ENCODE measurements around the gene FBXO28.

The FBXO28 gene

GRCh38 chr1:224095339-224095738 lies 18.6 kb upstream of the FBXO28 start:
- Histone ChIP-seq H2BK12ac (ENCODE audit: low read length) (no peak overlapping the region), H3K4ac (ENCODE audit: low read depth, low read length) (no peak overlapping the region), H3K18ac (ENCODE audit: low read length) (no peak overlapping the region), H4K12ac (ENCODE audit: low read depth, low read length) (no peak overlapping the region), H3K9ac (ENCODE audit: low read length) (no peak overlapping the region), H2BK120ac (ENCODE audit: insufficient read depth, low read length, poor library complexity) (no peak overlapping the region), H3K27ac (ENCODE audit: low read depth, low read length) (no peak overlapping the region), H2BK5ac (ENCODE audit: low read depth, low read length, poor library complexity) (no peak overlapping the region), H3K79me1 (ENCODE audit: low read length) (no peaks in the 10 kb centered on the region), H3K4me3 (ENCODE audit: low read depth, low read length) (no peak overlapping the region), H3K14ac (ENCODE audit: low read length) (no peak overlapping the region), H3K23ac (ENCODE audit: low read length) (no peak overlapping the region), H4K8ac (ENCODE audit: low read depth, low read length) (no peak overlapping the region), H3K9me3 (ENCODE audit: insufficient read depth, low read depth, low read length) (no peaks in the 10 kb centered on the region), H2AK5ac (ENCODE audit: low read length) (no peak overlapping the region), H4K91ac (ENCODE audit: low read depth, low read length) (no peak overlapping the region), H3K27me3 (ENCODE audit: insufficient read depth, low read length) (no peaks in the 10 kb centered on the region), H3K4me1 (ENCODE audit: control insufficient read depth in 1 of 2, insufficient read depth in 2 of 2, low read length in 2 of 2) (no peaks in the 10 kb centered on the region), H3K79me2 (ENCODE audit: control insufficient read depth, insufficient read depth, low read length, poor library complexity) (no peaks in the 10 kb centered on the region), H2AFZ (ENCODE audit: insufficient read depth, low read length, poor library complexity) (no peak overlapping the region), H3K4me2 (ENCODE audit: low read length) (no peak overlapping the region), H3K36me3 (ENCODE audit: control insufficient read depth in 1 of 2, insufficient read depth in 2 of 2, low read length in 2 of 2) (no peaks in the 10 kb centered on the region)
- no CpG with 5 or more reads among the region's 1 CpG for WGBS (ENCODE audit: extremely low coverage, insufficient coverage, insufficient read length)
- DNase-seq = no peak

DNA sequence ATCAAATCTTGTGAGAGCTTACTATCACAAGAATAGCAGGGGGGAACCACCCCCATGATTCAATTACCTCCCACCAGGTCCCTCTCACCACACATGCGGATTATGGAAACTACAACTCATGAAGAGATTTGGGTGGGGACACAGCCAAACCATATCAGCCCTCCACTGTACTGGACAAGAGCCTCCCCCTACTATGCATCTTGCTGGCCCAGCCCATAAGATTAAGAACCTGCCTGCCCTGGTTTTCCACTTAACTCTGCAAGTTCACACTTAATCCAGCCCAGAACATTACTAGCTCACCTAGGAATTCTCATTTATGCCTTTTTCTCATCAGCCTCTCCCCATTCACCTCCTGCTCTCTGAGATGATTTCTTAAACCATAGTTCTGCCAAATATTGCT lies 18.0 kb upstream of the FBXO28 start:
- DNase-seq = no peak
- WGBS (ENCODE audit: extremely low coverage, insufficient coverage, insufficient read length) = no CpG with 5 or more reads among the region's 1 CpG

DNA sequence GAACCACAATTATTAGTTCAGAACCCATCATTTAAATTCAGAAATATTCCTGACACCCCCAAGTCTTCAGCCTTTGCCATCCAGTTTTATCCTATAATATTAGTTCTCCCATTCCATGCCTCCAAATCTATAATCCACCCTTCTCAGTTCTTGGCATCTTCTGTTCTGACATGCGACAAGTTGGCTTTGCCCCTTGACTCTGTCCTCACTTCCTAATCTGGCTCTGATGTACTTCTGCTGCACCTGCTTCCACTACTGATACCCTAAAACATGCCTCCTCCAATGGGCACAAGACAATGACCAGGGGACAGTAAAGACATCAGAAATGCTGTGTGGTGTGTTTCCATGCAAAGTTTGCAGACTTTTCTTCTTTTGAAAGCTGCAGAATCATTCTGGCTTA lies 17.1 kb upstream of the FBXO28 start:
- no peak overlapping the region for H3K18ac ChIP-seq (ENCODE audit: low read length)
- WGBS (ENCODE audit: extremely low coverage, insufficient coverage, insufficient read length) = no CpG with 5 or more reads among the region's 1 CpG
- no peak overlapping the region for H2BK12ac ChIP-seq (ENCODE audit: low read length)

More for the DNA sequence above, 18.0 kb upstream of the FBXO28 start:
- Histone ChIP-seq H3K4ac (ENCODE audit: low read depth, low read length) (no peak overlapping the region), H3K36me3 (ENCODE audit: control insufficient read depth in 1 of 2, insufficient read depth in 2 of 2, low read length in 2 of 2) (no peaks in the 10 kb centered on the region), H3K27ac (ENCODE audit: low read depth, low read length) (no peak overlapping the region), H2BK5ac (ENCODE audit: low read depth, low read length, poor library complexity) (no peak overlapping the region), H3K9me3 (ENCODE audit: insufficient read depth, low read depth, low read length) (no peaks in the 10 kb centered on the region), H2AFZ (ENCODE audit: insufficient read depth, low read length, poor library complexity) (no peak overlapping the region), H2BK120ac (ENCODE audit: insufficient read depth, low read length, poor library complexity) (no peak overlapping the region), H4K8ac (ENCODE audit: low read depth, low read length) (no peak overlapping the region), H2BK12ac (ENCODE audit: low read length) (no peak overlapping the region), H3K27me3 (ENCODE audit: insufficient read depth, low read length) (no peaks in the 10 kb centered on the region), H4K12ac (ENCODE audit: low read depth, low read length) (no peak overlapping the region), H3K79me1 (ENCODE audit: low read length) (no peaks in the 10 kb centered on the region), H3K4me2 (ENCODE audit: low read length) (no peak overlapping the region), H3K23ac (ENCODE audit: low read length) (no peak overlapping the region), H3K4me3 (ENCODE audit: low read depth, low read length) (no peak overlapping the region), H3K9ac (ENCODE audit: low read length) (no peak overlapping the region), H3K4me1 (ENCODE audit: control insufficient read depth in 1 of 2, insufficient read depth in 2 of 2, low read length in 2 of 2) (no peaks in the 10 kb centered on the region), H2AK5ac (ENCODE audit: low read length) (no peak overlapping the region), H3K79me2 (ENCODE audit: control insufficient read depth, insufficient read depth, low read length, poor library complexity) (no peaks in the 10 kb centered on the region), H3K14ac (ENCODE audit: low read length) (no peak overlapping the region), H3K18ac (ENCODE audit: low read length) (no peak overlapping the region), H4K91ac (ENCODE audit: low read depth, low read length) (no peak overlapping the region)

GRCh38 chr1:224098007-224098406 lies 15.9 kb upstream of the FBXO28 start:
- WGBS (ENCODE audit: extremely low coverage, insufficient coverage, insufficient read length) = no CpG with 5 or more reads among the region's 4 CpGs
- Histone ChIP-seq H3K4me2 (ENCODE audit: low read length) (no peak overlapping the region), H3K4me1 (ENCODE audit: control insufficient read depth in 1 of 2, insufficient read depth in 2 of 2, low read length in 2 of 2) (no peaks in the 10 kb centered on the region), H3K79me2 (ENCODE audit: control insufficient read depth, insufficient read depth, low read length, poor library complexity) (no peaks in the 10 kb centered on the region), H2BK12ac (ENCODE audit: low read length) (no peak overlapping the region), H3K14ac (ENCODE audit: low read length) (no peak overlapping the region), H3K23ac (ENCODE audit: low read length) (no peak overlapping the region), H3K18ac (ENCODE audit: low read length) (no peak overlapping the region), H3K79me1 (ENCODE audit: low read length) (no peaks in the 10 kb centered on the region), H2AFZ (ENCODE audit: insufficient read depth, low read length, poor library complexity) (no peak overlapping the region), H2BK120ac (ENCODE audit: insufficient read depth, low read length, poor library complexity) (no peak overlapping the region), H3K4ac (ENCODE audit: low read depth, low read length) (no peak overlapping the region), H4K8ac (ENCODE audit: low read depth, low read length) (no peak overlapping the region), H3K9ac (ENCODE audit: low read length) (no peak overlapping the region), H2AK5ac (ENCODE audit: low read length) (no peak overlapping the region), H3K27me3 (ENCODE audit: insufficient read depth, low read length) (no peaks in the 10 kb centered on the region), H3K9me3 (ENCODE audit: insufficient read depth, low read depth, low read length) (no peaks in the 10 kb centered on the region), H4K91ac (ENCODE audit: low read depth, low read length) (no peak overlapping the region), H4K12ac (ENCODE audit: low read depth, low read length) (no peak overlapping the region), H2BK5ac (ENCODE audit: low read depth, low read length, poor library complexity) (no peak overlapping the region), H3K36me3 (ENCODE audit: control insufficient read depth in 1 of 2, insufficient read depth in 2 of 2, low read length in 2 of 2) (no peaks in the 10 kb centered on the region), H3K4me3 (ENCODE audit: low read depth, low read length) (no peak overlapping the region), H3K27ac (ENCODE audit: low read depth, low read length) (no peak overlapping the region)
- DNase-seq = no peak

More for the DNA sequence above, 17.1 kb upstream of the FBXO28 start:
- no peak overlapping the region for H3K4me3 ChIP-seq (ENCODE audit: low read depth, low read length)
- H2BK120ac ChIP-seq (ENCODE audit: insufficient read depth, low read length, poor library complexity) = no peak overlapping the region
- H3K36me3 ChIP-seq (ENCODE audit: control insufficient read depth in 1 of 2, insufficient read depth in 2 of 2, low read length in 2 of 2) = no peaks in the 10 kb centered on the region
- H3K4me1 ChIP-seq (ENCODE audit: control insufficient read depth in 1 of 2, insufficient read depth in 2 of 2, low read length in 2 of 2) = no peaks in the 10 kb centered on the region
- H3K79me2 ChIP-seq (ENCODE audit: control insufficient read depth, insufficient read depth, low read length, poor library complexity) = no peaks in the 10 kb centered on the region
- H4K91ac ChIP-seq (ENCODE audit: low read depth, low read length) = no peak overlapping the region
- H2BK5ac ChIP-seq (ENCODE audit: low read depth, low read length, poor library complexity) = no peak overlapping the region
- H3K4me2 ChIP-seq (ENCODE audit: low read length) = no peak overlapping the region
- H3K9me3 ChIP-seq (ENCODE audit: insufficient read depth, low read depth, low read length) = no peaks in the 10 kb centered on the region
- H3K14ac ChIP-seq (ENCODE audit: low read length) = no peak overlapping the region
- H3K9ac ChIP-seq (ENCODE audit: low read length) = no peak overlapping the region
- no peak for DNase-seq
- H2AK5ac ChIP-seq (ENCODE audit: low read length) = no peak overlapping the region
- no peak overlapping the region for H3K23ac ChIP-seq (ENCODE audit: low read length)
- no peak overlapping the region for H4K12ac ChIP-seq (ENCODE audit: low read depth, low read length)
- H2AFZ ChIP-seq (ENCODE audit: insufficient read depth, low read length, poor library complexity) = no peak overlapping the region
- H3K79me1 ChIP-seq (ENCODE audit: low read length) = no peaks in the 10 kb centered on the region
- no peak overlapping the region for H4K8ac ChIP-seq (ENCODE audit: low read depth, low read length)
- no peaks in the 10 kb centered on the region for H3K27me3 ChIP-seq (ENCODE audit: insufficient read depth, low read length)
- no peak overlapping the region for H3K27ac ChIP-seq (ENCODE audit: low read depth, low read length)
- no peak overlapping the region for H3K4ac ChIP-seq (ENCODE audit: low read depth, low read length)
